ENCODE results near the gene SPINK8. TPM values are rescaled to one million over a fixed set of nuclear protein-coding genes. Genes with fewer than 3 reads are reported as not detected.

The SPINK8 gene
- total and polyA plus RNA-seq, 7 donors: not detected

DNA sequence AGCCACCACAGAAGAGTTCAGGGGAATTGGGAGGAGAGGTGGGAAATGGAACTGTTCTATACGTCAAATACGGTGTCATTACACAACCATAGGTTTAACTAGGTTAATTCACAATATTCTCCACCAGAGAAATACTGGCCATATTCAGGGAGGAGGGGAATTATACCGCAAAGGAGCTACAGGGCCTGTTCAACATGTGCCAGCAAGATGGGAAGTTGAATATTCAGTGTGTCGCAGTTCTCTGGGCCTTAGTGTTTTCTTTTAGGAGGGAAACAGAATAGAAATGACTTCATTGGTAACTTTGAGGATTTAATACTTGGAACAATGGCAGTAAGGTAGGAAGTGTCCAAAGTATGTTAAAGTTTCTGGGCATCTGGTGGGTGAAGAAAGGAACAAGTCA lies 20.5 kb upstream of the SPINK8 start:
- ATAC-seq (no peak), DNase-seq (no peak)
- Histone ChIP-seq H3K36me3 (ENCODE audit: insufficient read depth in 1 of 2, low read depth in 1 of 2) (no peaks in the 10 kb centered on the region), H3K4me1 (no peaks in the 10 kb centered on the region), H3K4me3 (no peak overlapping the region), H3K27me3 (ENCODE audit: insufficient read depth in 3 of 3, low read length in 2 of 3) (peaks cover 0 to 5% (median 0%) of the 10 kb centered on the region in 3 donors), H3K27ac (no peak overlapping the region), H3K9me3 (no peaks in the 10 kb centered on the region)
- TF ChIP-seq, protein P1, sequence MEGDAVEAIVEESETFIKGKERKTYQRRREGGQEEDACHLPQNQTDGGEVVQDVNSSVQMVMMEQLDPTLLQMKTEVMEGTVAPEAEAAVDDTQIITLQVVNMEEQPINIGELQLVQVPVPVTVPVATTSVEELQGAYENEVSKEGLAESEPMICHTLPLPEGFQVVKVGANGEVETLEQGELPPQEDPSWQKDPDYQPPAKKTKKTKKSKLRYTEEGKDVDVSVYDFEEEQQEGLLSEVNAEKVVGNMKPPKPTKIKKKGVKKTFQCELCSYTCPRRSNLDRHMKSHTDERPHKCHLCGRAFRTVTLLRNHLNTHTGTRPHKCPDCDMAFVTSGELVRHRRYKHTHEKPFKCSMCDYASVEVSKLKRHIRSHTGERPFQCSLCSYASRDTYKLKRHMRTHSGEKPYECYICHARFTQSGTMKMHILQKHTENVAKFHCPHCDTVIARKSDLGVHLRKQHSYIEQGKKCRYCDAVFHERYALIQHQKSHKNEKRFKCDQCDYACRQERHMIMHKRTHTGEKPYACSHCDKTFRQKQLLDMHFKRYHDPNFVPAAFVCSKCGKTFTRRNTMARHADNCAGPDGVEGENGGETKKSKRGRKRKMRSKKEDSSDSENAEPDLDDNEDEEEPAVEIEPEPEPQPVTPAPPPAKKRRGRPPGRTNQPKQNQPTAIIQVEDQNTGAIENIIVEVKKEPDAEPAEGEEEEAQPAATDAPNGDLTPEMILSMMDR (IDR thresholded peaks at IDR 0.05): no peak
- 89 to 95% (median 89%) methylated on average over 4 of the region's 4 CpGs for WGBS, 3 donors
- intact Hi-C loops (cut with DNase I): no loop called here

DNA sequence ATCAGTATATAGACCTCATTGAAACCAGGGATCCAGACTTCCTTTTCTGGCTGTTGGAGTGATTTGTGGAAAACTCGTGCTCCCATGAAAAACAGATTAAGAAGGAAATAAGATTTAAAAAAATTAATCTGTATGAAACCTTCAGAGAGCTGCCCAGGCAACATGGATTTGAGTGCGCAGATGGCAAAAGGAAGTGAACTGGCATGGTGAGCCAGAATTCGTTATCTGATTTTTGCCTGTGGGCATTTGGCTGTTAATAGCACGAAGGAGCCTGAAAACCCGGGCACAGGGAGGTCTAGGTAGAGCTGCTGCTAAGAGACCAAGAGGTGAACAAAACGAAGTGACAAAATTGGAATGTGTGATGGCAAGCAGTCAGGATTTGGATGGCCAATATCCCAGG lies 19.1 kb upstream of the SPINK8 start:
- 73 to 74% (median 73%) methylated on average over 6 of the region's 6 CpGs for WGBS, 3 donors
- Histone ChIP-seq H3K4me1 (no peaks in the 10 kb centered on the region), H3K27me3 (ENCODE audit: insufficient read depth in 3 of 3, low read length in 2 of 3) (no peaks in the 10 kb centered on the region), H3K27ac (no peak overlapping the region), H3K4me3 (no peak overlapping the region), H3K9me3 (no peaks in the 10 kb centered on the region), H3K36me3 (ENCODE audit: insufficient read depth in 1 of 2, low read depth in 1 of 2) (no peaks in the 10 kb centered on the region)
- TF ChIP-seq, protein P1 (IDR thresholded peaks at IDR 0.05): no peak
- intact Hi-C loops (cut with DNase I): no loop called here
- ATAC-seq (no peak), DNase-seq (no peak)

DNA sequence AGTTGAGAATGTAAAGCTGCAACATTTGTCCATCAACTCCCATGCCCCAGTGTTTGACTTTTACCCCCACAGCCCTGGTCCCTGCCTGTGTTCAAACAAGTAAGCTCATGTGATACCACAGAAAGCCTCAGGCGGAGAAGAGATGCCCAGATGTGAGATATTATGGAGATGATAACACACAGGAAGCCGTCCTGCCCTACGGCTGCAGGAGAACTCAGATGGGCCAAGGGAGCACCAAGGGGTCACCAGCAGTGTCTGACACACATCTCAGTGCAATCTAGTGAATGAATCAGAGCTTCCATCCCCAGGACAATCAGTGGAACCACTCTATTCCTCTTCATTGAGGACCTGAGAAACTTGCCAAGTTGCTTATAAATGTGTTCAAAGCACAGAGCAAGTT lies 14.0 kb upstream of the SPINK8 start:
- H3K27ac ChIP-seq: no peak overlapping the region
- no peak overlapping the region for H3K4me3 ChIP-seq
- H3K36me3 ChIP-seq (ENCODE audit: insufficient read depth in 1 of 2, low read depth in 1 of 2): no peaks in the 10 kb centered on the region
- 76 to 86% (median 80%) methylated on average over 3 of the region's 3 CpGs for WGBS, 3 donors
- no peak for DNase-seq
- intact Hi-C loops (cut with DNase I): no loop called here
- H3K9me3 ChIP-seq: no peaks in the 10 kb centered on the region
- TF ChIP-seq, protein P1 (IDR thresholded peaks at IDR 0.05): no peak
- H3K27me3 ChIP-seq (ENCODE audit: insufficient read depth in 3 of 3, low read length in 2 of 3): no peaks in the 10 kb centered on the region
- no peaks in the 10 kb centered on the region for H3K4me1 ChIP-seq
- no peak for ATAC-seq

DNA sequence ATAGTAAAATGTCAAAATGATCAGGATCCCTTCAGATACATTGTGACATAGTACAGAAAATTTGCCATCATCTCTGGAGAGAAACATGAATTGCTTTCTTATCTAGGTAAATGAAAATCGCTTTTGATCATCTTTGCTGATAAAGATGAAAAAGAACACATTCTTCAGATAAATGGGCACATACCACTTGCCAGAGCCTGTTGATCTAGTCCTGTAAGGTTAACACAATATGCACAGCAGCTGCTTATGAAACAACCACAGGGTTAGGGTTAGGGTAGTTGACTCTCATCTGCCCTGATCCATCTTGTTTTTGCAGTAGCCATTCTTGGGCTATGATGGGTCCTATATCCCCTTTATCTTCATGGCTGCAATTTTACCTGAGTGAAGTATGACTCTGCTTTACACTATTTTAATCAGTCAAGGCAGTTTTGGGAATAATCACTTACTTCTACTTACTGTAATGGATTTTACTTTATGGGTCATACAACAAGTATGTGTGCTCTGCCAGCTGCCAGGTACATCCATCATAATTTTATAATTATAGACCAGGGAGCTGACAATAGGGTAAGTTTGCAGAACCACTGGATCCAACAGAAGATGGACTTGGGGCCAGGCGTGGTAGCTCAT lies 12.6 kb upstream of the SPINK8 start:
- H3K27ac ChIP-seq: no peak overlapping the region
- WGBS, 3 donors: 83 to 87% (median 87%) methylated on average over 2 of the region's 2 CpGs
- no peak overlapping the region for H3K4me3 ChIP-seq
- H3K4me1 ChIP-seq: no peaks in the 10 kb centered on the region
- no peaks in the 10 kb centered on the region for H3K27me3 ChIP-seq (ENCODE audit: insufficient read depth in 3 of 3, low read length in 2 of 3)
- TF ChIP-seq, protein P1 (IDR thresholded peaks at IDR 0.05): no peak
- ATAC-seq (no peak), DNase-seq (no peak)
- H3K36me3 ChIP-seq (ENCODE audit: insufficient read depth in 1 of 2, low read depth in 1 of 2): no peaks in the 10 kb centered on the region
- no peaks in the 10 kb centered on the region for H3K9me3 ChIP-seq
- intact Hi-C loops (cut with DNase I): no loop called here
